ENCODE results near the gene SORCS2. TPM values are rescaled to one million over a fixed set of nuclear protein-coding genes. Genes with fewer than 3 reads are reported as not detected.

The SORCS2 gene
- total RNA-seq, 4 donors from 2014 or later = 0.53 to 9.9 (median 0.90) TPM

- no peaks in the 10 kb centered on the region for H3K36me3 ChIP-seq
- TF ChIP-seq CTCF (IDR thresholded peaks at IDR 0.05) = no peak
- no peak overlapping the region for H3K4me3 ChIP-seq
- no peak for DNase-seq
- H3K4me1 ChIP-seq = no peaks in the 10 kb centered on the region
- H3K27ac ChIP-seq = no peak overlapping the region
- no peaks in the 10 kb centered on the region for H3K27me3 ChIP-seq
- H3K9me3 ChIP-seq = no peaks in the 10 kb centered on the region
These were observed 484.1 kb downstream of the SORCS2 start for GRCh38 chr4:7676398-7676922.

GRCh38 chr4:7677086-7677485 is 484.7 kb downstream of the SORCS2 start:
- Histone ChIP-seq H3K4me3 (no peak overlapping the region), H3K4me1 (no peaks in the 10 kb centered on the region), H3K36me3 (no peaks in the 10 kb centered on the region), H3K27me3 (no peaks in the 10 kb centered on the region), H3K9me3 (no peaks in the 10 kb centered on the region), H3K27ac (no peak overlapping the region)
- TF ChIP-seq CTCF (IDR thresholded peaks at IDR 0.05) (no peak), POLR2A (IDR thresholded peaks at IDR 0.05) (no peak)
- no peak for DNase-seq

GRCh38 chr4:7677799-7678301 is 485.5 kb downstream of the SORCS2 start:
- no peak overlapping the region for H3K27ac ChIP-seq
- H3K36me3 ChIP-seq = no peaks in the 10 kb centered on the region
- TF ChIP-seq CTCF (IDR thresholded peaks at IDR 0.05) = no peak
- no peak for TF ChIP-seq POLR2A (IDR thresholded peaks at IDR 0.05)
- no peaks in the 10 kb centered on the region for H3K27me3 ChIP-seq
- H3K4me1 ChIP-seq = no peaks in the 10 kb centered on the region
- H3K9me3 ChIP-seq = no peaks in the 10 kb centered on the region
- no peak for DNase-seq
- H3K4me3 ChIP-seq = no peak overlapping the region

GRCh38 chr4:7678318-7678852 is 486.0 kb downstream of the SORCS2 start:
- Histone ChIP-seq H3K4me3 (no peak overlapping the region), H3K9me3 (no peaks in the 10 kb centered on the region), H3K36me3 (no peaks in the 10 kb centered on the region), H3K27me3 (no peaks in the 10 kb centered on the region), H3K27ac (no peak overlapping the region), H3K4me1 (no peaks in the 10 kb centered on the region)
- TF ChIP-seq POLR2A (IDR thresholded peaks at IDR 0.05) = no peak
- no peak for TF ChIP-seq CTCF (IDR thresholded peaks at IDR 0.05)
- DNase-seq = no peak

- TF ChIP-seq CTCF (IDR thresholded peaks at IDR 0.05) = no peak
- no peak for TF ChIP-seq POLR2A (IDR thresholded peaks at IDR 0.05)
- DNase-seq = no peak
- no peaks in the 10 kb centered on the region for H3K36me3 ChIP-seq
- no peaks in the 10 kb centered on the region for H3K27me3 ChIP-seq
- H3K9me3 ChIP-seq = no peaks in the 10 kb centered on the region
- no peak overlapping the region for H3K27ac ChIP-seq
- no peak overlapping the region for H3K4me3 ChIP-seq
- no peaks in the 10 kb centered on the region for H3K4me1 ChIP-seq
These were observed 487.2 kb downstream of the SORCS2 start for GRCh38 chr4:7679406-7680040.

Measured in Peyer's patch (tissue), 4 donors.